SU-DHL-6 (cell line): Measurements from ENCODE around the gene NINL.

Source experiments
- H2AFZ ChIP-seq: fragments of 200-600 bp; sonication (generic); 2 replicates; pipeline ENCODE4 v1.6.1; 2014; ENCODE audit warnings: low read depth, mild to moderate bottlenecking, moderate library complexity, mixed read lengths, antibody characterized with exemption, low read length; ENCODE audit not compliant: severe bottlenecking
- H3F3A ChIP-seq: fragments of 200-600 bp; shearing (Covaris generic); 2 replicates; pipeline ENCODE4 v1.6.0; 2016; ENCODE audit warnings: antibody characterized with exemption, mild to moderate bottlenecking; ENCODE audit not compliant: insufficient read depth
- H3K27ac ChIP-seq: fragments of 200-600 bp; sonication (generic); 2 replicates; pipeline ENCODE4 v1.5.1; 2016; ENCODE audit warnings: low read depth, mild to moderate bottlenecking, low read length, moderate library complexity, mixed read lengths
- H3K27me3 ChIP-seq: fragments of 200-600 bp; sonication (generic), shearing (Covaris generic); 2 replicates; pipeline ENCODE4 v1.6.0; 2014; ENCODE audit warnings: mild to moderate bottlenecking, low read length
- H3K36me3 ChIP-seq: fragments of 200-600 bp; sonication (generic); 2 replicates; pipeline ENCODE4 v1.6.1; 2014; ENCODE audit warnings: mild to moderate bottlenecking, low read length, mixed read lengths
- H3K4me2 ChIP-seq: fragments of 300-600, 200-600 bp; shearing (Covaris generic), sonication (generic); 2 replicates; pipeline ENCODE4 v1.6.0; 2014; ENCODE audit warnings: low read length, low read depth, mild to moderate bottlenecking; ENCODE audit not compliant: poor library complexity, severe bottlenecking
- H3K4me3 ChIP-seq: fragments of 200-600 bp; sonication (generic); 2 replicates; pipeline ENCODE4 v1.5.1; 2014; ENCODE audit warnings: antibody characterized with exemption, low read length, mild to moderate bottlenecking, mixed read lengths; ENCODE audit not compliant: insufficient read depth, poor library complexity, severe bottlenecking
- H3K79me2 ChIP-seq: fragments of 200-600 bp; sonication (generic); 2 replicates; pipeline ENCODE4 v1.6.1; 2014; ENCODE audit warnings: mild to moderate bottlenecking, low read length, moderate library complexity; ENCODE audit not compliant: insufficient read depth
- H3K9ac ChIP-seq: fragments of 200-600 bp; sonication (generic); 2 replicates; pipeline ENCODE4 v1.7.0; 2014; ENCODE audit warnings: mild to moderate bottlenecking, low read length
- H3K9me2 ChIP-seq: fragments of 200-600 bp; sonication (generic); replicated peaks from 2 replicates; pipeline ENCODE4 v1.6.1; 2014; ENCODE audit warnings: low read length; ENCODE audit not compliant: insufficient read depth
- H3K9me3 ChIP-seq: fragments of 200-600 bp; sonication (generic); 2 replicates; pipeline ENCODE4 v1.6.1; 2014; ENCODE audit warnings: low read length, mixed read lengths; ENCODE audit not compliant: insufficient read depth
- H4K20me1 ChIP-seq: fragments of 200-600 bp; sonication (generic); 2 replicates; pipeline ENCODE4 v1.6.1; 2014; ENCODE audit warnings: low read depth, mild to moderate bottlenecking, antibody characterized with exemption, low read length, moderate library complexity, mixed read lengths
- EZH2phosphoT487 ChIP-seq: fragments of 200-600 bp; sonication (generic), shearing (Covaris generic); conservative IDR thresholded peaks from 2 replicates; pipeline ENCODE4 v1.6.1; 2018; ENCODE audit warnings: mild to moderate bottlenecking, antibody characterized with exemption, low read length, moderate library complexity, mixed read lengths
- TF ChIP-seq, protein P1 (sequence below): fragments of 200-600 bp; sonication (generic); IDR thresholded peaks from one replicate; pipeline ENCODE4 v1.5.1; 2017; ENCODE audit warnings: antibody characterized with exemption, mild to moderate bottlenecking, low read length, moderate library complexity; ENCODE audit not compliant: insufficient read depth, poor library complexity, severe bottlenecking

Gene NINL

DNA sequence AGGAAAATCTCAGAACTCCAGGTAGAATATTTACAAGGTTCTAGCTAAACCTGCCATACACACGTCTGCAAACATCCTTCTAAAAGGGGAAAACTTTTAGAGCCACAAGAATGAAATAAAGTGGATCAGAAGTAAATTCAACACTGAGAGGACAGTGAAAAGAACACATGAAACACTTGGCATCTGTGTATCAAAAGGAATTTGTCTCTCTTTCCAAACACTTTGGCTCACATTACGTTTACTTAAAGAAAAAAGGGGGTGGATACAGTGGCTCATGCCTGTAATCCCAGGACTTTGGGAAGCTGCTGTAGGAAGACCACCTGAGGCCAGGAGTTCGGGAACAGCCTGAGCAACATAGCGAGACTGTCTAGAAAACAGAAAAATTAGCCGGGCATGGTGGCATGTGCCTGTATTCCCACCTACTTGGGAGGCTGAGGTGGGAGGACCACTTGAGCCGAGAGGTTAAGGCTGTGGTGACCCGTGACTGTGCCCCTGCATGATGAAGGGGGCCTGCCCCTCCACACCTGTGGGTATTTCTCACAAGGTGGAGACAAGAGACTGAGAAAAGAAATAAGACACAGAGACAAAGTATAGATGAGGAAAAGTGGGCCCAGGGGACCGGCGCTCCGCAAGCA is 35.4 kb downstream of the NINL start:
- Histone ChIP-seq H4K20me1 (no peaks in the 10 kb centered on the region), H3F3A (no peaks in the 10 kb centered on the region), H3K27me3 (no peaks in the 10 kb centered on the region), H3K9me2 (no peaks in the 10 kb centered on the region), H2AFZ (no peak overlapping the region), H3K9ac (no peak overlapping the region), H3K79me2 (no peaks in the 10 kb centered on the region), H3K9me3 (no peaks in the 10 kb centered on the region), H3K4me2 (no peak overlapping the region), H3K36me3 (no peaks in the 10 kb centered on the region), H3K4me3 (no peak overlapping the region), H3K27ac (no peak overlapping the region)
- no peak for TF ChIP-seq EZH2phosphoT487
- TF ChIP-seq, protein P1, sequence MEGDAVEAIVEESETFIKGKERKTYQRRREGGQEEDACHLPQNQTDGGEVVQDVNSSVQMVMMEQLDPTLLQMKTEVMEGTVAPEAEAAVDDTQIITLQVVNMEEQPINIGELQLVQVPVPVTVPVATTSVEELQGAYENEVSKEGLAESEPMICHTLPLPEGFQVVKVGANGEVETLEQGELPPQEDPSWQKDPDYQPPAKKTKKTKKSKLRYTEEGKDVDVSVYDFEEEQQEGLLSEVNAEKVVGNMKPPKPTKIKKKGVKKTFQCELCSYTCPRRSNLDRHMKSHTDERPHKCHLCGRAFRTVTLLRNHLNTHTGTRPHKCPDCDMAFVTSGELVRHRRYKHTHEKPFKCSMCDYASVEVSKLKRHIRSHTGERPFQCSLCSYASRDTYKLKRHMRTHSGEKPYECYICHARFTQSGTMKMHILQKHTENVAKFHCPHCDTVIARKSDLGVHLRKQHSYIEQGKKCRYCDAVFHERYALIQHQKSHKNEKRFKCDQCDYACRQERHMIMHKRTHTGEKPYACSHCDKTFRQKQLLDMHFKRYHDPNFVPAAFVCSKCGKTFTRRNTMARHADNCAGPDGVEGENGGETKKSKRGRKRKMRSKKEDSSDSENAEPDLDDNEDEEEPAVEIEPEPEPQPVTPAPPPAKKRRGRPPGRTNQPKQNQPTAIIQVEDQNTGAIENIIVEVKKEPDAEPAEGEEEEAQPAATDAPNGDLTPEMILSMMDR = no peak

DNA sequence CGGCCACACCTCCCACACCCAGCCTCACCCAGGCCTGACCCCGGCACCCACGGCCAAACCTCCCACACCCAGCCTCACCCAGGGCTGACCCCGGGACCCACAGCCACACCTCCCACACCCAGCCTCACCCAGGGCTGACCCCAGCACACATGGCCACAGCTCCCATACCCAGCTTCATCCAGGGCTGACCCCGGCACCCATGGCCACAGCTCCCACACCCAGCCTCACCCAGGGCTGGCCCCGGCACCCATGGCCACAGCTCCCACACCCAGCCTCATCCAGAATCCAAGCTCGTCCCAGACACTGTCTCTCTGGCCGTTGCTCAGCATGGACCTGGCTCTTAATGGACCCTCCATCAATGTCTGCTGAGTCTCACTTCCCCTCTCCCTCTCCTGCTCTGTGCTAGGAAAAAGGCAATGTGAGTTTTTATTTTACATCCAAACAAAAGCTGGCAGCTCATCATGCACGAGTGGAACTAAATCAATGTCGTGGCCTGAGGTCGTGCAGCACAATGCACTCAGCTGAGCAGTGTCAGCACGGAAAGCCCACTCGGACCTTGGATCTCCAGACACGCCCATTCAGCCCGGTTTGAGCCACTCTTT is 36.1 kb downstream of the NINL start:
- H3K36me3 ChIP-seq = no peaks in the 10 kb centered on the region
- no peaks in the 10 kb centered on the region for H3K27me3 ChIP-seq
- H3K9ac ChIP-seq = no peak overlapping the region
- no peaks in the 10 kb centered on the region for H3K9me2 ChIP-seq
- no peak for TF ChIP-seq EZH2phosphoT487
- TF ChIP-seq, protein P1 = no peak
- no peaks in the 10 kb centered on the region for H3K9me3 ChIP-seq
- no peaks in the 10 kb centered on the region for H3F3A ChIP-seq
- H3K4me3 ChIP-seq = no peak overlapping the region
- H2AFZ ChIP-seq = no peak overlapping the region
- no peak overlapping the region for H3K4me2 ChIP-seq
- no peaks in the 10 kb centered on the region for H4K20me1 ChIP-seq
- H3K27ac ChIP-seq = no peak overlapping the region
- H3K79me2 ChIP-seq = no peaks in the 10 kb centered on the region

DNA sequence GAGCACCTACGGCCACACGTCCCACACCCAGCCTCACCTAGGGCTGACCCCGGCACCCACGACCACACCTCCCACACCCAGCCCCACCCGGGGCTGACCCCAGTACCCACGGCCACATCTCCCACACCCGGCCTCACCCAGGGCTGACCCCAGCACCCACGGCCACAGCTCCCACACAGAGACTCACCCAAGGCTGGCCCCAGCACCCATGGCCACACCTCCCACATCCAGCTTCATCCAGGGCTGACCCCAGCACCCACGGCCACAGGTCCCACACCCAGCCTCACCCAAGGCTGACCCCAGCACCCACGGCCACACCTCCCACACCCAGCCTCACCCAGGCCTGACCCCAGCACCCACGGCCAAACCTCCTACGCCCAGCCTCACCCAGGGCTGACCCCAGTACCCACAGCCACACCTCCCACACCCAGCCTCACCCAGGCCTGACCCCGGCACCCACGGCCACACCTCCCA is 36.7 kb downstream of the NINL start:
- H3K9me3 ChIP-seq = no peaks in the 10 kb centered on the region
- no peaks in the 10 kb centered on the region for H3F3A ChIP-seq
- no peaks in the 10 kb centered on the region for H3K9me2 ChIP-seq
- no peaks in the 10 kb centered on the region for H3K79me2 ChIP-seq
- H3K4me3 ChIP-seq = no peak overlapping the region
- H2AFZ ChIP-seq = no peak overlapping the region
- H3K9ac ChIP-seq = no peak overlapping the region
- H3K27me3 ChIP-seq = no peaks in the 10 kb centered on the region
- no peaks in the 10 kb centered on the region for H4K20me1 ChIP-seq
- H3K27ac ChIP-seq = no peak overlapping the region
- H3K4me2 ChIP-seq = no peak overlapping the region
- no peaks in the 10 kb centered on the region for H3K36me3 ChIP-seq
- TF ChIP-seq, protein P1 = no peak
- no peak for TF ChIP-seq EZH2phosphoT487
